Adrenal gland (tissue), 12 donors: ENCODE data around the gene C6orf141. TPM values are rescaled to one million over a fixed set of nuclear protein-coding genes. Genes with fewer than 3 reads are reported as not detected.

Experiments used
- DNase-seq, 7 donors: peaks; one replicate each; pipeline ENCODE4 v3.0.0-alpha.2; 2019 to 2020
- H3K27ac ChIP-seq, 5 donors: fragments of 200-600 bp; sonication (generic) in 4 of 5; 1 replicate in 3 of 5; 2 replicates in 2 of 5; pipeline versions ENCODE4 v1.5.1 to v1.8.0; 2016 to 2020; ENCODE audit warnings: mild to moderate bottlenecking in 1 of 5
- H3K27me3 ChIP-seq: fragments of 200-600 bp; 2 replicates; pipeline ENCODE4 v1.8.0; 2021
- H3K36me3 ChIP-seq, 2 donors: fragments of 200-600 bp; replicated peaks in 1 of 2; 1 replicate in 1 of 2; 2 replicates in 1 of 2; pipeline versions ENCODE4 v1.5.1 to v1.8.0; 2018 to 2022
- H3K4me1 ChIP-seq, 2 donors: fragments of 200-600 bp; replicated peaks in 1 of 2; 1 replicate in 1 of 2; 2 replicates in 1 of 2; pipeline versions ENCODE4 v1.5.1 to v1.8.0; 2018 to 2021
- H3K4me3 ChIP-seq, 4 donors: fragments of 200-600 bp; sonication (generic) in 3 of 4; one replicate each; pipeline ENCODE4 v1.5.1; 2016 to 2018
- H3K9me3 ChIP-seq, 3 donors: fragments of 200-600 bp; sonication (generic) in 1 of 3; replicated peaks in 1 of 3; 1 replicate in 2 of 3; 2 replicates in 1 of 3; pipeline versions ENCODE4 v1.5.1 to v1.8.0; 2016 to 2021
- CTCF ChIP-seq, 6 experiments: fragments of 450-650 bp in 4 of 6; fragments of 200-600 bp in 2 of 6; sonication (generic) in 1 of 6; IDR thresholded peaks; 1 replicate in 5 of 6; 2 replicates in 1 of 6; pipeline versions ENCODE4 v1.5.1 to v1.8.0; 2016 to 2021; ENCODE audit warnings: antibody characterized with exemption in 6 of 6, mild to moderate bottlenecking in 2 of 6, moderate library complexity in 1 of 6
- POLR2A ChIP-seq, 2 donors: fragments of 450-650 bp; IDR thresholded peaks; one replicate each; pipeline ENCODE4 v1.6.1; 2017; ENCODE audit warnings: antibody characterized with exemption in 2 of 2, mild to moderate bottlenecking in 2 of 2, moderate library complexity in 1 of 2
- WGBS, 4 donors: extraction: QIAGEN DNeasy Blood & Tissue Kit in 2 of 4; methylation state at CpG; one replicate each; pipeline versions ENCODE4 v1.1.5 to v1.1.7; 2013 to 2017; 5-methylcytosine and 5-hydroxymethylcytosine counted together
- intact Hi-C, 2 donors: fragments of 100-400 bp; cut with DNase I; formaldehyde crosslinking; loops; one replicate each; pipeline versions ENCODE4 v1.14.1 to v1.15.0; 2022 to 2023
- polyA plus RNA-seq, 3 donors: library from polyadenylated mRNA; stranded (reverse); fragments of 200-250 nt in 2 of 3; fragments of 350-450 nt in 1 of 3; fragmentation: Illumina TruSeq in 1 of 3; extraction: RNeasy Lipid Tissue Mini Kit (QIAGEN cat#74804) in 1 of 3; gene quantifications; one replicate each; pipeline ENCODE4 v1.2.3, GENCODE V29; 2013 to 2014
- total RNA-seq, 9 donors: library from RNA; depleted of rRNA in 4 of 9; stranded (reverse); fragments of >200 nt in 4 of 9; fragments of 120-200 nt in 1 of 9; fragmentation: NEBNext Ultra II Directional in 1 of 9; extraction: Animal tissue kit (Norgen Biotek cat#: 25700) in 1 of 9; gene quantifications; one replicate each; pipeline versions ENCODE4 v1.1.0 to v1.2.4, GENCODE V29; 2013 to 2023
- donor health status: healthy with polysubstance abuse.
- donor health status: Bipolar disorder and iron deficiency.
- donor health status: DM: yes; HTN: yes; CAD: no.
- donor health status: DM: no; HTN: no; CAD: no.
- donor health status: DM: no; HTN: no; CAD: no.
- donor health status: DM: yes; HTN: yes; CAD: no.

The C6orf141 gene
- total and polyA plus RNA-seq, 12 donors, result 0.16 to 2.9 (median 1.0) TPM; not detected in 4

- no peak for TF ChIP-seq POLR2A (IDR thresholded peaks at IDR 0.05)
- no peak for TF ChIP-seq CTCF (IDR thresholded peaks at IDR 0.05)
- 11 to 25% (median 20%) methylated on average over 1 of the region's 1 CpG for WGBS, 4 donors
These were observed 9.2 kb upstream of the C6orf141 start for GRCh38 chr6:49541210-49541724.

GRCh38 chr6:49541936-49542335 lies 8.5 kb upstream of the C6orf141 start:
- Histone ChIP-seq H3K4me3 (no peak overlapping the region), H3K36me3 (no peaks in the 10 kb centered on the region), H3K9me3 (no peaks in the 10 kb centered on the region), H3K27me3 (no peaks in the 10 kb centered on the region), H3K4me1 (no peaks in the 10 kb centered on the region), H3K27ac (no peak overlapping the region)
- TF ChIP-seq CTCF (IDR thresholded peaks at IDR 0.05), result no peak
- no peak for TF ChIP-seq POLR2A (IDR thresholded peaks at IDR 0.05)
- intact Hi-C loops, result no loop called here
- 48 to 72% (median 56%) methylated on average over 3 of the region's 3 CpGs for WGBS, 4 donors
- DNase-seq, result no peak

More at GRCh38 chr6:49541210-49541724, 9.2 kb upstream of the C6orf141 start:
- Histone ChIP-seq H3K4me3 (no peak overlapping the region), H3K9me3 (no peaks in the 10 kb centered on the region), H3K27me3 (no peaks in the 10 kb centered on the region), H3K4me1 (no peaks in the 10 kb centered on the region), H3K36me3 (no peaks in the 10 kb centered on the region), H3K27ac (no peak overlapping the region)
- no peak for DNase-seq
- intact Hi-C loops, result no loop called here

- TF ChIP-seq CTCF (IDR thresholded peaks at IDR 0.05), result no peak
- no peak for TF ChIP-seq POLR2A (IDR thresholded peaks at IDR 0.05)
- no peak for DNase-seq
- H3K9me3 ChIP-seq, result no peaks in the 10 kb centered on the region
- H3K36me3 ChIP-seq, result no peaks in the 10 kb centered on the region
- no peaks in the 10 kb centered on the region for H3K27me3 ChIP-seq
- H3K27ac ChIP-seq, result no peak overlapping the region
- H3K4me3 ChIP-seq, result no peak overlapping the region
- 78 to 82% (median 82%) methylated on average over 7 of the region's 7 CpGs for WGBS, 4 donors
- intact Hi-C loops, result no loop called here
- H3K4me1 ChIP-seq, result no peaks in the 10 kb centered on the region
These were observed 7.2 kb upstream of the C6orf141 start for GRCh38 chr6:49543087-49543858.

GRCh38 chr6:49546331-49546730 lies 4.1 kb upstream of the C6orf141 start:
- Histone ChIP-seq H3K36me3 (no peaks in the 10 kb centered on the region), H3K27ac (no peak overlapping the region), H3K4me1 (peaks cover 11 to 14% of the 10 kb centered on the region in 2 donors), H3K9me3 (no peaks in the 10 kb centered on the region), H3K4me3 (no peak overlapping the region), H3K27me3 (peaks cover 10% of the 10 kb centered on the region)
- DNase-seq, result no peak
- TF ChIP-seq POLR2A (IDR thresholded peaks at IDR 0.05) (no peak), CTCF (IDR thresholded peaks at IDR 0.05) (no peak)
- WGBS, 4 donors, result 83 to 90% (median 90%) methylated on average over 1 of the region's 1 CpG
- intact Hi-C loops, result no loop called here
